ENCODE results near the gene SEMA4D.

SEMA4D gene

DNA sequence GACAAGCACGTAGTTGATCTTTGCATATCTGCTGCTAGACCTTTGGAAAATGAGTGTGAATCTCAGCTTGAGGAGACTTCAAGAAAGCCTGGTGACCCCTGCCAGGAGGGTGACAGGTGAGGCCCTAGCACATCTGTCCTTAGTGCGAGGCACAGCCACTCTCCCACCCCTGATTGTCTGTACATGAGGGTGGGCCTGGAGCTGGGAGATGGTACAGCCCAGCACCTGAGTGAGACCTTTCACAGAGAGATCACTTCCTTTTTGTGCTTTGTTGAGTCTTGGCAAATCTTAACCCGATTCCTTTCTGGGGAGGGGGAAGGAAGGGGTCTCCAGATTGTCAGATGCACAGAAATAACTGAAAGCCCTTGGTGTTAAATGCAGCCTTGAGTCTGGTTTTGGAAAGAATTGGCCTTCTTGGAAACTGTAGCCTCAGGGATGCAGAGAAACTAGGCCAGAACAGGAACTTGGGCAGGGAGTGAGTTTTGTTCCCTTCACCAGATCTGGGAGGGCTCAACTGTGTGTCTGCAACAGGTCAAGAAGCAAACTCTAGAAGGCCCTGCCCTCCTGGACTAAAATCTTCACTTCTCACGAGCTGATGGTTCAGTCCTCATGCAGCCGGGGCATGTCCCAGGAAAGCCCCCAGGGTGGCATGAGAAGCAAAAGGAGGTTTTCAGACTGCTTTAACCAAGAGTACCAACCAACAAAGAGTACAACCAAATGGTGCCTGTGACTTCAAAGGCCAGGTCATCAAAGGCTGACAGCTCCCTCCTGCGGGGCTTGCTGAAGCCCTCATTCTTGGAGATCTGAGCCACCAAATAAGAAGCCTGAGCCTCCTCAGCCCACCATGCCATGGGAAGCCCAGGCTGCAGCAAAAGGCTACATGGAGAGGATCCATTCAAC lies 20.8 kb upstream of the SEMA4D start:
- H3K27ac ChIP-seq: no peak overlapping the region
- POLR2A ChIA-PET (ENCODE audit: low non-redundant PET): no interaction called here
- DNase-seq (ENCODE audit: low spot score): no peak
- TF ChIP-seq, protein P1, sequence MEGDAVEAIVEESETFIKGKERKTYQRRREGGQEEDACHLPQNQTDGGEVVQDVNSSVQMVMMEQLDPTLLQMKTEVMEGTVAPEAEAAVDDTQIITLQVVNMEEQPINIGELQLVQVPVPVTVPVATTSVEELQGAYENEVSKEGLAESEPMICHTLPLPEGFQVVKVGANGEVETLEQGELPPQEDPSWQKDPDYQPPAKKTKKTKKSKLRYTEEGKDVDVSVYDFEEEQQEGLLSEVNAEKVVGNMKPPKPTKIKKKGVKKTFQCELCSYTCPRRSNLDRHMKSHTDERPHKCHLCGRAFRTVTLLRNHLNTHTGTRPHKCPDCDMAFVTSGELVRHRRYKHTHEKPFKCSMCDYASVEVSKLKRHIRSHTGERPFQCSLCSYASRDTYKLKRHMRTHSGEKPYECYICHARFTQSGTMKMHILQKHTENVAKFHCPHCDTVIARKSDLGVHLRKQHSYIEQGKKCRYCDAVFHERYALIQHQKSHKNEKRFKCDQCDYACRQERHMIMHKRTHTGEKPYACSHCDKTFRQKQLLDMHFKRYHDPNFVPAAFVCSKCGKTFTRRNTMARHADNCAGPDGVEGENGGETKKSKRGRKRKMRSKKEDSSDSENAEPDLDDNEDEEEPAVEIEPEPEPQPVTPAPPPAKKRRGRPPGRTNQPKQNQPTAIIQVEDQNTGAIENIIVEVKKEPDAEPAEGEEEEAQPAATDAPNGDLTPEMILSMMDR (conservative IDR thresholded peaks at IDR 0.05; ENCODE audit: low read depth): no peak
- CTCF ChIA-PET: interaction anchor here (0.6 kb wide), 1 partner anchor 195 kb away, joined by 7 read pairs; no protein-coding TSS in a partner anchor

DNA sequence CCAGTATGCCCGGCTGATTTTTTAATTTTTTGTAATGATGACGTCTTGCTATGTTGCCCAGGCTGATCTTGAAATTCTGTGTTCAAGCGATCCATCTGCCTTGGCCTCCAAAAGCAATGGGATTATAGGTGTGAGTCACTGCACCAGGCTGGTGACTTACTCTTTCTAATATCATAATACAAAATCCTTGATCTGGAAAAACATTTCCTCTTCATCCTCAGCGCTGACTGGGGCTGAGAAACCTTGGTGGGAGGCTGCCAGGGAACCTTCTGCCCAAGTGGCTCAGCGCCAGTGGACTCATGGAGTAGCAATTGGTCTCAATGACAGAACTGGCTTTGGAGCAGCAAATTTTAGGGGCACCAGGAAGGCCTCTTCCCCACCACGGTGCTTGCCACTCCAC lies 17.5 kb upstream of the SEMA4D start:
- no peak for DNase-seq (ENCODE audit: low spot score)
- ChIA-PET POLR2A (ENCODE audit: low non-redundant PET) (no interaction called here), CTCF (interaction anchor here (0.7 kb wide), 1 partner anchor 12 kb away, joined by 3 read pairs; no protein-coding TSS in a partner anchor)

DNA sequence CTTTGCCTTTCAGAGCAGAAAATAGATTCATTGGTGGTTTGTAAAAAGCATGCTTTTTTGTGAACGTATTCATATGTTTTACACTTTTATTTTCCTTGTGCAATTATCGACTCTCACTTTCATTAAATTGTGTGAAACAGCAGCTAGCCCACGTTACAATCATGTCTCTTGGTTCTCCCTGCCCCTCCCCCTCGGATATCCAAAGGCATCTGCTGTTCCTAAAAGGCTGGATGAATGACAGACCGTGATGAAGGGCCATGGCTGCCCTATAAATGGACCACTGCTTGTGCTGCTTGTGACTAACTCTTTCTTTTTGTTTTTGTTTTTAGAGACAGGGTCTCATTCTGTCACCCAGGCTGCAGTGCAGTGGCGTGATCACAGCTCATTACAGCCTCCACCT lies 17.0 kb upstream of the SEMA4D start:
- no peak overlapping the region for H3K27ac ChIP-seq
- no peak for DNase-seq (ENCODE audit: low spot score)
- TF ChIP-seq, protein P1 (conservative IDR thresholded peaks at IDR 0.05; ENCODE audit: low read depth): no peak
- CTCF ChIA-PET: interaction anchor here (0.7 kb wide), 1 partner anchor 12 kb away, joined by 3 read pairs; no protein-coding TSS in a partner anchor
- POLR2A ChIA-PET (ENCODE audit: low non-redundant PET): no interaction called here

More for the DNA sequence above, 17.5 kb upstream of the SEMA4D start:
- TF ChIP-seq, protein P1 (conservative IDR thresholded peaks at IDR 0.05; ENCODE audit: low read depth): no peak
- no peak overlapping the region for H3K27ac ChIP-seq

DNA sequence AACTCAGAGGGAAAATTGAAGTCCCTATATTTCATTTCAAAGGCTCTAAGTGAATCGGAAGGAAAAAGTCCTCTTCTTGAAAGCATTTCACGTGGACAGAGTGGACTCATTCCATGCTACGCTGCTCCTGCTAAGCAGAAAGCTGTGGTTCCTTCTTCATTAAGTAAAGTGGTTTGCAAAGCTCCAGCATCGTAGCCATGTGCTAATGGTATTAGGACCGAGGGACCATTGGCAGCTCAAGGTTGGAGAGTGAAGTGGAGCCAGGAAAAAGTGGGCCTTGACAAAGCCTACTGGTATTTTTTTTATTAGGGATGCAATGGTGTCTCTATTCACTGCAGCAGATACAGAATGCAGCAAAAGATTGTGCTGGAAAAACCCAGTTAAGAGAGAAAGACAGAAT lies 16.4 kb upstream of the SEMA4D start:
- TF ChIP-seq, protein P1 (conservative IDR thresholded peaks at IDR 0.05; ENCODE audit: low read depth): no peak
- POLR2A ChIA-PET (ENCODE audit: low non-redundant PET): no interaction called here
- H3K27ac ChIP-seq: no peak overlapping the region
- no peak for DNase-seq (ENCODE audit: low spot score)
- CTCF ChIA-PET: no interaction called here

DNA sequence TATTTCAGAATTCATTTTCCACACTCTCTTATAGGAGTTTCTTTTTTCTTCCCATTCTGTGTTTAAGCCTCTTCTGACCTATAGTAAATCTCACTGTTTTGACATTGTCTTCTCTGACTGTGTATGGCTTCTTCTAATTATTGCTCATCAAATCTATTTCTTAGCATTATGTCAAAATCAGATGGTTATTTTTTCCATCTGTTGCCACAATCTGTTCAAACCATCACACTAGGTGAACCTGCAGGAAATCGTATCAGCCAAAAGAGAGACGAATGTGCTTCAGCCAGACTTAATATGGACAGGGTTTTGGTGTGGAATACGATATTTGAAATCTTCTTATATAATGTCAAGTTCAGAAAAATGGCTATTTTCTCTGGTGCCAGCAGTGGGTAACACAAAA lies 15.9 kb upstream of the SEMA4D start:
- CTCF ChIA-PET: no interaction called here
- DNase-seq (ENCODE audit: low spot score): no peak
- TF ChIP-seq, protein P1 (conservative IDR thresholded peaks at IDR 0.05; ENCODE audit: low read depth): no peak
- H3K27ac ChIP-seq: no peak overlapping the region
- POLR2A ChIA-PET (ENCODE audit: low non-redundant PET): no interaction called here

DNA sequence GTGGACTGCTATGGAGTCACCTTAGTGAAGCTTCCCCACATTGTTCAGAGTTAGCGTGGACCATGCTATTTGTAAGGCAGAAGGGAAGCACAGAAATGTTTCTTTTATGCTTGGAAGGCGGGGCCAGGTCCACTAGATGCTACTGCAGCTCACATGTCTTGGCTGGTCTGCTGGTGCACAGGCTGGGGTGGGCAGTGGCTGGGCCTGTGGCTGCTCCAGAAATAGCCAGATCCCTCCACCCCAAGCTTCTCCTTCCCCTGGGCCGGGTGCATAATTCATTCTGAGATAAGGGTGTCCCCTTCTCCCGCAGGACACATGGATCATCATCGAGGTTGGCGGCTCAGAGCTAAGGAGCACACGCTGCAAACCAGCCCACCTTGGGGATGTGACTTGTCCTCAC lies 14.5 kb upstream of the SEMA4D start:
- H3K27ac ChIP-seq: no peak overlapping the region
- DNase-seq (ENCODE audit: low spot score): no peak
- TF ChIP-seq, protein P1 (conservative IDR thresholded peaks at IDR 0.05; ENCODE audit: low read depth): no peak
- CTCF ChIA-PET: interaction anchor here (0.7 kb wide), 1 partner anchor 48 kb away, joined by 3 read pairs; no protein-coding TSS in a partner anchor
- POLR2A ChIA-PET (ENCODE audit: low non-redundant PET): no interaction called here
